GM19467 (cell line): ENCODE measurements around the gene ABHD11.
"Not testable (repeated sequence)": the region's sequence is repeated elsewhere in the genome, so short reads cannot be mapped to it uniquely, and the experiment has no call there.

Experiments used
- ATAC-seq: cut with Tn5 transposase; IDR thresholded peaks from one replicate; pipeline ENCODE4 v1.9.1; 2021; ENCODE audit warnings: mild to moderate bottlenecking, moderate library complexity; ENCODE audit not compliant: unreplicated experiment

The ABHD11 gene

GRCh38 chr7:73738612-73739386 lies at the start of gene ABHD11:
TSS of gene ABHD11 (minus strand) at chr7:73738802. CDS start at chr7:73738770, 32 bp downstream.
- ATAC-seq, result peak; percentile 83

GRCh38 chr7:73787786-73788048 lies 49.1 kb upstream of the ABHD11 start:
- not testable (repeated sequence) for ATAC-seq

- no peak for ATAC-seq
Observed at GRCh38 chr7:73786588-73786987, 48.0 kb upstream of the ABHD11 start.

GRCh38 chr7:73779517-73779916 lies 40.9 kb upstream of the ABHD11 start:
- no peak for ATAC-seq

- ATAC-seq, result no peak
Observed at GRCh38 chr7:73778801-73779389, 40.3 kb upstream of the ABHD11 start.

GRCh38 chr7:73774923-73775322 lies 36.3 kb upstream of the ABHD11 start:
- ATAC-seq, result no peak

- no peak for ATAC-seq
Observed at GRCh38 chr7:73773700-73774517, 35.3 kb upstream of the ABHD11 start.

GRCh38 chr7:73770860-73771670 lies 32.5 kb upstream of the ABHD11 start:
- no peak for ATAC-seq

- no peak for ATAC-seq
Observed at GRCh38 chr7:73770002-73770859, 31.6 kb upstream of the ABHD11 start, which contains the start of gene CLDN3. TSS of gene CLDN3 (minus strand) at chr7:73770270. CDS start at chr7:73770049, 221 bp downstream.

- no peak for ATAC-seq
Observed at GRCh38 chr7:73769481-73770001, 30.9 kb upstream of the ABHD11 start.

GRCh38 chr7:73768641-73769480 lies 30.3 kb upstream of the ABHD11 start:
- no peak for ATAC-seq

- no peak for ATAC-seq
Observed at GRCh38 chr7:73766556-73767229, 28.1 kb upstream of the ABHD11 start.

- no peak for ATAC-seq
Observed at GRCh38 chr7:73762659-73762999, 24.0 kb upstream of the ABHD11 start.

GRCh38 chr7:73761854-73762658 lies 23.5 kb upstream of the ABHD11 start:
- no peak for ATAC-seq

GRCh38 chr7:73758581-73759138 lies 20.1 kb upstream of the ABHD11 start:
- no peak for ATAC-seq

GRCh38 chr7:73749931-73750776 lies 11.6 kb upstream of the ABHD11 start:
- no peak for ATAC-seq
